Loucy (cell line): ENCODE results near the gene ZBTB8A.

Source experiments
- EZH2phosphoT487 ChIP-seq: fragments of 200-600 bp; IDR thresholded peaks from 2 replicates; pipeline ENCODE4 v1.6.1; 2018; ENCODE audit warnings: antibody characterized with exemption, mild to moderate bottlenecking, moderate library complexity, borderline replicate concordance
- TF ChIP-seq, protein P1 (sequence below): fragments of 200-600 bp; sonication (generic); conservative IDR thresholded peaks from 2 replicates; pipeline ENCODE4 v1.5.1; 2014; ENCODE audit warnings: mild to moderate bottlenecking, antibody characterized with exemption, low read length

DNA sequence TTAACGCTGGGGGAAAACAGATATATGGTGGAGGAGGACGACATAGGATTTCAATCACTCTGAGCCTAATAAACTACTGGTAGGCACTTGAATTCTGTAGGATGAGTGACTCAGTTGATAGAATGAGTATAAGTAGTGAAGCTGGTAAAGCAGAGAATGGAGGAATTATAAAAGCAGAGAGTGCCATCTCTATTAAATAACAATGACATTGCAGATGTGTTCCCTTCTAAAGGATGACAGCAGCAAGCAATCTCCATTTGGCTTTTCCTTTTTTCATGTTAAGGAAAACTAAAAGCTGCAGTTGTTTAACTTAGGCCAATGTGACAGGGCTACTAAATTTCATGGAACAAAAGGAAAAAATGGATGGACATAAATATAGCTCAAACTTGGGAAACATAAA, 93.6 kb downstream of the ZBTB8A start:
- TF ChIP-seq, protein P1, sequence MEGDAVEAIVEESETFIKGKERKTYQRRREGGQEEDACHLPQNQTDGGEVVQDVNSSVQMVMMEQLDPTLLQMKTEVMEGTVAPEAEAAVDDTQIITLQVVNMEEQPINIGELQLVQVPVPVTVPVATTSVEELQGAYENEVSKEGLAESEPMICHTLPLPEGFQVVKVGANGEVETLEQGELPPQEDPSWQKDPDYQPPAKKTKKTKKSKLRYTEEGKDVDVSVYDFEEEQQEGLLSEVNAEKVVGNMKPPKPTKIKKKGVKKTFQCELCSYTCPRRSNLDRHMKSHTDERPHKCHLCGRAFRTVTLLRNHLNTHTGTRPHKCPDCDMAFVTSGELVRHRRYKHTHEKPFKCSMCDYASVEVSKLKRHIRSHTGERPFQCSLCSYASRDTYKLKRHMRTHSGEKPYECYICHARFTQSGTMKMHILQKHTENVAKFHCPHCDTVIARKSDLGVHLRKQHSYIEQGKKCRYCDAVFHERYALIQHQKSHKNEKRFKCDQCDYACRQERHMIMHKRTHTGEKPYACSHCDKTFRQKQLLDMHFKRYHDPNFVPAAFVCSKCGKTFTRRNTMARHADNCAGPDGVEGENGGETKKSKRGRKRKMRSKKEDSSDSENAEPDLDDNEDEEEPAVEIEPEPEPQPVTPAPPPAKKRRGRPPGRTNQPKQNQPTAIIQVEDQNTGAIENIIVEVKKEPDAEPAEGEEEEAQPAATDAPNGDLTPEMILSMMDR: no peak
- no peak for TF ChIP-seq EZH2phosphoT487
